DMS153 treated with DMSO at 0.1 percent for 48 hours (cell line): Measurements from ENCODE around the gene NELL2.

Experiments used
- DNase-seq: peaks from one replicate; lab custom pipeline; 2025; ENCODE audit not compliant: unreplicated experiment; lab: John Stamatoyannopoulos, UW

NELL2 gene

GRCh38 chr12:44488180-44488579 lies 387.9 kb downstream of the NELL2 start:
- no peak for DNase-seq

- DNase-seq, result no peak
These were observed 391.3 kb downstream of the NELL2 start for GRCh38 chr12:44484862-44485261.

GRCh38 chr12:44477331-44477980 lies 398.7 kb downstream of the NELL2 start:
- DNase-seq, result no peak

- no peak for DNase-seq
These were observed 399.4 kb downstream of the NELL2 start for GRCh38 chr12:44476683-44477082.

- no peak for DNase-seq
These were observed 411.0 kb downstream of the NELL2 start for GRCh38 chr12:44465139-44465538.

- DNase-seq, result no peak
These were observed 411.9 kb downstream of the NELL2 start for GRCh38 chr12:44464180-44464579.

- no peak for DNase-seq
These were observed 413.4 kb downstream of the NELL2 start for GRCh38 chr12:44462729-44463128.

GRCh38 chr12:44460261-44460660 lies 415.9 kb downstream of the NELL2 start:
- no peak for DNase-seq

- peak; percentile 36 for DNase-seq
These were observed 416.5 kb downstream of the NELL2 start for GRCh38 chr12:44459569-44459968.
